Neural cell (in vitro differentiated cells): ENCODE data around the gene CHKB. TPM values are rescaled to one million over a fixed set of nuclear protein-coding genes. Genes with fewer than 3 reads are reported as not detected.

ENCODE experiments used
- H2AFZ ChIP-seq: fragments of 200-600, 300-800 bp; sonication (generic), shearing (Covaris generic); 2 replicates; pipeline ENCODE4 v1.6.0; 2014; ENCODE audit warnings: low read depth, mild to moderate bottlenecking, antibody characterized with exemption, low read length, moderate library complexity
- H3F3A ChIP-seq: fragments of 200-600 bp; shearing (Covaris generic); 2 replicates; pipeline ENCODE4 v1.6.1; 2016; ENCODE audit warnings: mild to moderate bottlenecking, moderate library complexity, mixed read lengths, antibody characterized with exemption, low read length; ENCODE audit not compliant: insufficient read depth, poor library complexity, severe bottlenecking
- H3K27ac ChIP-seq: fragments of 200-600, 300-800 bp; sonication (generic), shearing (Covaris generic); 2 replicates; pipeline ENCODE4 v1.5.1; 2014; ENCODE audit warnings: mild to moderate bottlenecking, low read length, moderate library complexity
- H3K27me3 ChIP-seq: fragments of 300-800, 200-600 bp; sonication (generic), shearing (Covaris generic); 2 replicates; pipeline ENCODE4 v1.6.0; 2014; ENCODE audit warnings: mild to moderate bottlenecking, low read depth, low read length, moderate library complexity; ENCODE audit not compliant: insufficient read depth
- H3K36me3 ChIP-seq: fragments of 300-800, 200-600 bp; sonication (generic), shearing (Covaris generic); 2 replicates; pipeline ENCODE4 v1.5.1; 2014; ENCODE audit warnings: mild to moderate bottlenecking, antibody characterized with exemption, low read length, moderate library complexity; ENCODE audit not compliant: insufficient read depth
- H3K4me2 ChIP-seq: fragments of 300-800, 200-600 bp; sonication (generic), shearing (Covaris generic); 2 replicates; pipeline ENCODE4 v1.6.0; 2014; ENCODE audit warnings: mild to moderate bottlenecking, low read length
- H3K4me3 ChIP-seq: fragments of 300-800, 200-600 bp; sonication (generic), shearing (Covaris generic); 2 replicates; pipeline ENCODE4 v1.5.1; 2014; ENCODE audit warnings: mild to moderate bottlenecking, low read length, moderate library complexity
- H3K79me2 ChIP-seq: fragments of 200-600 bp; shearing (Covaris generic); replicated peaks from 2 replicates; pipeline ENCODE4 v1.6.0; 2014; ENCODE audit warnings: mild to moderate bottlenecking, low read length, moderate library complexity; ENCODE audit not compliant: insufficient read depth
- H3K9ac ChIP-seq: fragments of 300-800, 200-600 bp; sonication (generic), shearing (Covaris generic); 2 replicates; pipeline ENCODE4 v1.6.1; 2016; ENCODE audit warnings: mild to moderate bottlenecking, low read length, mixed read lengths
- H3K9me2 ChIP-seq: fragments of 200-600 bp; shearing (Covaris generic); 2 replicates; pipeline ENCODE4 v1.6.1; 2016; ENCODE audit warnings: mild to moderate bottlenecking, low read length, mixed read lengths; ENCODE audit not compliant: insufficient read depth
- H3K9me3 ChIP-seq: fragments of 200-600, 300-800 bp; sonication (generic), shearing (Covaris generic); 2 replicates; pipeline ENCODE4 v1.6.1; 2016; ENCODE audit warnings: mild to moderate bottlenecking, mixed run types, low read length, moderate library complexity, mixed read lengths
- H4K20me1 ChIP-seq: fragments of 200-600 bp; shearing (Covaris generic); 2 replicates; pipeline ENCODE4 v1.6.1; 2016; ENCODE audit warnings: mild to moderate bottlenecking, mixed run types; ENCODE audit not compliant: insufficient read depth
- EP300 ChIP-seq: fragments of 450-650 bp; conservative IDR thresholded peaks from 2 replicates; pipeline ENCODE4 v1.6.1; 2014; ENCODE audit warnings: antibody characterized with exemption, mild to moderate bottlenecking, moderate library complexity; ENCODE audit not compliant: poor library complexity, severe bottlenecking
- EZH2 ChIP-seq: fragments of 200-600, 300-800 bp; shearing (Covaris generic), sonication (generic); IDR thresholded peaks from 2 replicates; pipeline ENCODE4 v1.6.1; 2014; ENCODE audit warnings: antibody characterized with exemption, low read length, borderline replicate concordance, mild to moderate bottlenecking; ENCODE audit not compliant: insufficient read depth, poor library complexity, severe bottlenecking
- MXI1 ChIP-seq: fragments of 450-650 bp; conservative IDR thresholded peaks from 2 replicates; pipeline ENCODE4 v1.6.1; 2014; ENCODE audit warnings: antibody characterized with exemption, mild to moderate bottlenecking; ENCODE audit not compliant: poor library complexity, severe bottlenecking
- POLR2AphosphoS5 ChIP-seq: IDR thresholded peaks from 2 replicates; pipeline ENCODE4 v1.6.1; 2012
- RAD21 ChIP-seq: fragments of 450-650 bp; conservative IDR thresholded peaks from 2 replicates; pipeline ENCODE4 v1.6.1; 2014; ENCODE audit warnings: antibody characterized with exemption, mild to moderate bottlenecking, moderate library complexity
- SMC3 ChIP-seq: fragments of 450-650 bp; conservative IDR thresholded peaks from 2 replicates; pipeline ENCODE4 v1.6.1; 2014; ENCODE audit warnings: antibody characterized with exemption, mild to moderate bottlenecking, moderate library complexity; ENCODE audit not compliant: poor library complexity
- TAF1 ChIP-seq: IDR thresholded peaks from 2 replicates; pipeline ENCODE4 v1.6.1; 2012; ENCODE audit warnings: low read depth
- polyA plus RNA-seq: library from polyadenylated mRNA; depleted of rRNA; stranded (reverse); fragments of >200 nt; gene quantifications from 2 replicates; pipeline ENCODE4 v1.2.3, GENCODE V29; 2014
- TF ChIP-seq, protein P1 (sequence below): fragments of 450-650 bp; IDR thresholded peaks from 2 replicates; pipeline ENCODE4 v1.5.1; 2014; ENCODE audit warnings: antibody characterized with exemption, mild to moderate bottlenecking, moderate library complexity; ENCODE audit not compliant: poor library complexity, severe bottlenecking
- TF ChIP-seq, protein P2 (sequence below): IDR thresholded peaks from 2 replicates; pipeline ENCODE4 v1.6.1; 2012; ENCODE audit warnings: borderline replicate concordance

The CHKB gene
- polyA plus RNA-seq, 1 donor from 2014 or later, result 173 TPM

DNA sequence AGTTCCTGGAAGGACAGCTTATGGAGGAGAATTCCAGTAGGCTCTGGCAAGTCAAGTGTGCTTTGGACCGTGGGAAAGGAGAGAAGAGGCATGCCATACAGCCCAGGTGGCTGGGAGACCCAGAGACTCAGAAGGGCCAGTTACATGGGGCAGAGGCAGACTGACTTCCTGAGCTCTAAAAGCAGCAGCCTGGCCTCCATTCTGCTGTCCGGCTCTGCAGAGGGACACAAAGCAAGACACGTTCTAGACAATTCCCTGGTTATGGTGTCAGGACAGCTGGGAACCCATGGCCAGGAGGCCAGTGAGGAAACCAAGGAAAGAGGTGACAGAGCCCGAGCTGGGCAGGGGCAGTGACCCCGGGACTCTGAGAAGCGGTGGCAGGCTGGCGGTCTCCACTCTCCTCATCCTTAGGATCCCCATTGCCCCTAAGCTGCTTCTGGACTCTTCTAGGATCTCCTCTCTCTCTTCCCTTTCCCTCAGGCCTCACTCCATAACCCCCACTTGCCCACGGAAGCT lies 7.2 kb downstream of the CHKB start:
- TF ChIP-seq MXI1, result no peak
- TF ChIP-seq, protein P1, sequence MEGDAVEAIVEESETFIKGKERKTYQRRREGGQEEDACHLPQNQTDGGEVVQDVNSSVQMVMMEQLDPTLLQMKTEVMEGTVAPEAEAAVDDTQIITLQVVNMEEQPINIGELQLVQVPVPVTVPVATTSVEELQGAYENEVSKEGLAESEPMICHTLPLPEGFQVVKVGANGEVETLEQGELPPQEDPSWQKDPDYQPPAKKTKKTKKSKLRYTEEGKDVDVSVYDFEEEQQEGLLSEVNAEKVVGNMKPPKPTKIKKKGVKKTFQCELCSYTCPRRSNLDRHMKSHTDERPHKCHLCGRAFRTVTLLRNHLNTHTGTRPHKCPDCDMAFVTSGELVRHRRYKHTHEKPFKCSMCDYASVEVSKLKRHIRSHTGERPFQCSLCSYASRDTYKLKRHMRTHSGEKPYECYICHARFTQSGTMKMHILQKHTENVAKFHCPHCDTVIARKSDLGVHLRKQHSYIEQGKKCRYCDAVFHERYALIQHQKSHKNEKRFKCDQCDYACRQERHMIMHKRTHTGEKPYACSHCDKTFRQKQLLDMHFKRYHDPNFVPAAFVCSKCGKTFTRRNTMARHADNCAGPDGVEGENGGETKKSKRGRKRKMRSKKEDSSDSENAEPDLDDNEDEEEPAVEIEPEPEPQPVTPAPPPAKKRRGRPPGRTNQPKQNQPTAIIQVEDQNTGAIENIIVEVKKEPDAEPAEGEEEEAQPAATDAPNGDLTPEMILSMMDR, result no peak
- no peak for TF ChIP-seq RAD21
- TF ChIP-seq EP300, result no peak
- TF ChIP-seq EZH2, result no peak
- TF ChIP-seq, protein P2, sequence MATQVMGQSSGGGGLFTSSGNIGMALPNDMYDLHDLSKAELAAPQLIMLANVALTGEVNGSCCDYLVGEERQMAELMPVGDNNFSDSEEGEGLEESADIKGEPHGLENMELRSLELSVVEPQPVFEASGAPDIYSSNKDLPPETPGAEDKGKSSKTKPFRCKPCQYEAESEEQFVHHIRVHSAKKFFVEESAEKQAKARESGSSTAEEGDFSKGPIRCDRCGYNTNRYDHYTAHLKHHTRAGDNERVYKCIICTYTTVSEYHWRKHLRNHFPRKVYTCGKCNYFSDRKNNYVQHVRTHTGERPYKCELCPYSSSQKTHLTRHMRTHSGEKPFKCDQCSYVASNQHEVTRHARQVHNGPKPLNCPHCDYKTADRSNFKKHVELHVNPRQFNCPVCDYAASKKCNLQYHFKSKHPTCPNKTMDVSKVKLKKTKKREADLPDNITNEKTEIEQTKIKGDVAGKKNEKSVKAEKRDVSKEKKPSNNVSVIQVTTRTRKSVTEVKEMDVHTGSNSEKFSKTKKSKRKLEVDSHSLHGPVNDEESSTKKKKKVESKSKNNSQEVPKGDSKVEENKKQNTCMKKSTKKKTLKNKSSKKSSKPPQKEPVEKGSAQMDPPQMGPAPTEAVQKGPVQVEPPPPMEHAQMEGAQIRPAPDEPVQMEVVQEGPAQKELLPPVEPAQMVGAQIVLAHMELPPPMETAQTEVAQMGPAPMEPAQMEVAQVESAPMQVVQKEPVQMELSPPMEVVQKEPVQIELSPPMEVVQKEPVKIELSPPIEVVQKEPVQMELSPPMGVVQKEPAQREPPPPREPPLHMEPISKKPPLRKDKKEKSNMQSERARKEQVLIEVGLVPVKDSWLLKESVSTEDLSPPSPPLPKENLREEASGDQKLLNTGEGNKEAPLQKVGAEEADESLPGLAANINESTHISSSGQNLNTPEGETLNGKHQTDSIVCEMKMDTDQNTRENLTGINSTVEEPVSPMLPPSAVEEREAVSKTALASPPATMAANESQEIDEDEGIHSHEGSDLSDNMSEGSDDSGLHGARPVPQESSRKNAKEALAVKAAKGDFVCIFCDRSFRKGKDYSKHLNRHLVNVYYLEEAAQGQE, result no peak
- no peak for TF ChIP-seq SMC3
- no peak for TF ChIP-seq POLR2AphosphoS5
- TF ChIP-seq TAF1, result no peak
- Histone ChIP-seq H3K9ac (no peak overlapping the region), H3F3A (no peaks in the 10 kb centered on the region), H2AFZ (no peak overlapping the region), H3K36me3 (no peaks in the 10 kb centered on the region), H3K4me3 (no peak overlapping the region), H3K9me2 (no peaks in the 10 kb centered on the region), H3K27me3 (no peaks in the 10 kb centered on the region), H3K27ac (no peak overlapping the region), H3K9me3 (no peaks in the 10 kb centered on the region), H3K79me2 (no peaks in the 10 kb centered on the region), H4K20me1 (no peaks in the 10 kb centered on the region), H3K4me2 (no peak overlapping the region)

DNA sequence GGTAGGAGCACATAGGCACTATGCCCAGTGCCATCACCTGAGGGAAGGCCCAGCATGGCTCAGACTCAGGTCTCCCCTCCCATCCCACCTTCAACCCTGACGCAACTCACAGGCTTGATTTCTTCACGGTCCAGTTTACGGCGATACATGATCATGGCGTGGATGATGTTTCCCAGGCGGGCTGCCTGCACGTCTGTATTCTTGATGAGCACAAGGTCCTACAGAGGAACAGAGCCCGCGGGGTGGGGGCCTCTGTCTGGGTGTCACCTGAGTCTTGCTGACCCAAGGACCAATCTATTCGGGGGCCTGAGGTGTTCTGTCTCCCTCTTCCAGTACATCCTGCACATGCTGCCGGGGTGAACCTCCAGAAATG lies 8.3 kb downstream of the CHKB start:
- Histone ChIP-seq H3K9me2 (no peaks in the 10 kb centered on the region), H3K9ac (no peak overlapping the region), H2AFZ (no peak overlapping the region), H3K27me3 (no peaks in the 10 kb centered on the region), H3F3A (no peaks in the 10 kb centered on the region), H3K4me3 (no peak overlapping the region), H3K79me2 (no peaks in the 10 kb centered on the region), H3K27ac (no peak overlapping the region), H3K9me3 (no peaks in the 10 kb centered on the region), H3K4me2 (no peak overlapping the region), H3K36me3 (no peaks in the 10 kb centered on the region), H4K20me1 (no peaks in the 10 kb centered on the region)
- TF ChIP-seq, protein P1, result no peak
- TF ChIP-seq TAF1, result no peak
- TF ChIP-seq POLR2AphosphoS5, result no peak
- TF ChIP-seq RAD21, result no peak
- TF ChIP-seq, protein P2, result no peak
- no peak for TF ChIP-seq EZH2
- TF ChIP-seq SMC3, result no peak
